HCT116 (cell line): ENCODE measurements around the gene MRPL21. TPM values are rescaled to one million over a fixed set of nuclear protein-coding genes. Genes with fewer than 3 reads are reported as not detected.

Experiments used
- ATAC-seq: fragments of 200-7000 bp; cut with Tn5 transposase; 2 replicates; pipeline ENCODE4 v1.9.1; 2020; ENCODE audit warnings: mild to moderate bottlenecking, moderate library complexity
- BruUV-seq: library from RNA; stranded (reverse); fragments of 400-500 nt; replicated peaks from 2 replicates; lab custom pipeline; 2021; lab: Mats Ljungman, UMichigan
- CTCF ChIA-PET: fragments of 300-600 bp; sonication (Branson Sonifier 250); formaldehyde crosslinking; loops from one replicate; lab custom pipeline; 2021; ENCODE audit warnings: antibody characterized with exemption; lab: Charles Lee
- POLR2A ChIA-PET: fragments of 300-600, 350-600 bp; sonication (Branson Sonifier 250); formaldehyde crosslinking; loops from one replicate; lab custom pipeline; 2021; ENCODE audit warnings: antibody characterized with exemption; lab: Charles Lee
- RAD21 ChIA-PET, 2 experiments: fragments of 300-600 bp; sonication (Branson Sonifier 250); formaldehyde crosslinking; loops; one replicate each; lab custom pipeline; 2023; ENCODE audit warnings: low total read pairs in 2 of 2; ENCODE audit not compliant: uncharacterized antibody in 2 of 2, unreplicated experiment in 2 of 2, low non-redundant PET in 1 of 2; lab: Charles Lee
- DNase-seq: peaks from one replicate; pipeline ENCODE4 v3.0.0-alpha.2; 2010; ENCODE audit warnings: low read depth, low spot score
- H2AFZ ChIP-seq: fragments of 200-600 bp; shearing (Covaris generic), sonication (generic); 2 replicates; pipeline ENCODE4 v1.6.1; 2017; ENCODE audit warnings: low read depth, mixed run types, mixed read lengths, antibody characterized with exemption, low read length; ENCODE audit not compliant: poor library complexity, severe bottlenecking
- H3K27ac ChIP-seq: 2 replicates; pipeline ENCODE4 v1.5.1; 2012; ENCODE audit warnings: low read depth, low read length
- H3K27me3 ChIP-seq: fragments of 200-600 bp; sonication (generic); 2 replicates; pipeline ENCODE4 v1.6.1; 2016; ENCODE audit warnings: mixed run types, low read length, mixed read lengths; ENCODE audit not compliant: insufficient read depth
- H3K36me3 ChIP-seq, 2 experiments: fragments of 200-500 bp in 1 of 2; fragments of 200-600 bp in 1 of 2; sonication (Bioruptor generic) in 1 of 2; sonication (generic) in 1 of 2; 2 replicates each; pipeline versions ENCODE4 v1.5.1 to v1.6.1; 2014 to 2016; ENCODE audit warnings: low read length in 2 of 2, inconsistent platforms in 1 of 2, mixed read lengths in 1 of 2, mixed run types in 1 of 2; ENCODE audit not compliant: insufficient read depth in 2 of 2, control insufficient read depth in 1 of 2
- H3K4me1 ChIP-seq, 2 experiments: fragments of 200-600 bp in 1 of 2; sonication (generic) in 1 of 2; 2 replicates each; pipeline versions ENCODE4 v1.5.1 to v1.6.1; 2012 to 2017; ENCODE audit warnings: low read length in 2 of 2, inconsistent platforms in 1 of 2, mild to moderate bottlenecking in 1 of 2, mixed read lengths in 1 of 2, mixed run types in 1 of 2, moderate library complexity in 1 of 2; ENCODE audit not compliant: insufficient read depth in 2 of 2, control insufficient read depth in 1 of 2
- H3K4me2 ChIP-seq: fragments of 200-600 bp; sonication (generic); 2 replicates; pipeline ENCODE4 v1.6.1; 2017; ENCODE audit warnings: mixed run types, low read length, mixed read lengths
- H3K4me3 ChIP-seq, 2 experiments: fragments of 200-600 bp in 1 of 2; sonication (generic) in 1 of 2; replicated peaks in 1 of 2; 2 replicates each; pipeline ENCODE4 v1.5.1; 2011 to 2016; ENCODE audit warnings: low read length in 2 of 2, control low read depth in 1 of 2, low read depth in 1 of 2, mild to moderate bottlenecking in 1 of 2, mixed read lengths in 1 of 2, mixed run types in 1 of 2
- H3K79me2 ChIP-seq: fragments of 200-600 bp; sonication (generic); 2 replicates; pipeline ENCODE4 v1.6.1; 2017; ENCODE audit warnings: mild to moderate bottlenecking, mixed run types, low read length, moderate library complexity, mixed read lengths; ENCODE audit not compliant: insufficient read depth
- H3K9ac ChIP-seq: fragments of 200-600 bp; sonication (generic); 2 replicates; pipeline ENCODE4 v1.6.1; 2016; ENCODE audit warnings: low read length, mixed read lengths
- H3K9me2 ChIP-seq: fragments of 200-600 bp; sonication (generic), shearing (Covaris generic); 2 replicates; pipeline ENCODE4 v1.6.1; 2017; ENCODE audit warnings: mixed run types, mild to moderate bottlenecking, moderate library complexity; ENCODE audit not compliant: insufficient read depth
- H3K9me3 ChIP-seq, 2 experiments: fragments of 200-500 bp in 1 of 2; fragments of 200-600 bp in 1 of 2; sonication (Bioruptor generic) in 1 of 2; sonication (generic) in 1 of 2; 2 replicates each; pipeline ENCODE4 v1.6.1; 2014 to 2017; ENCODE audit warnings: low read length in 2 of 2, mixed read lengths in 2 of 2, inconsistent platforms in 1 of 2, low read depth in 1 of 2, mild to moderate bottlenecking in 1 of 2, mixed run types in 1 of 2, moderate library complexity in 1 of 2; ENCODE audit not compliant: control insufficient read depth in 1 of 2, insufficient read depth in 1 of 2
- H4K20me1 ChIP-seq: fragments of 200-600 bp; sonication (generic), shearing (Covaris generic); 2 replicates; pipeline ENCODE4 v1.6.1; 2017; ENCODE audit warnings: mixed run types, mild to moderate bottlenecking, moderate library complexity; ENCODE audit not compliant: insufficient read depth
- CBX3 ChIP-seq: IDR thresholded peaks from 2 replicates; pipeline ENCODE4 v1.6.1; 2012; ENCODE audit warnings: low read depth
- EGR1 ChIP-seq: IDR thresholded peaks from 2 replicates; pipeline ENCODE4 v1.6.1; 2012; ENCODE audit warnings: low read depth
- ELF1 ChIP-seq: IDR thresholded peaks from 2 replicates; pipeline ENCODE4 v1.6.1; 2012; ENCODE audit warnings: low read depth, borderline replicate concordance
- EZH2 ChIP-seq: fragments of 200-600 bp; sonication (generic); IDR thresholded peaks from 2 replicates; pipeline ENCODE4 v1.6.1; 2017; ENCODE audit warnings: antibody characterized with exemption, mixed run types
- JUND ChIP-seq: IDR thresholded peaks from 2 replicates; pipeline ENCODE4 v1.6.1; 2012
- POLR2AphosphoS5 ChIP-seq: IDR thresholded peaks from 2 replicates; pipeline ENCODE4 v1.6.1; 2011; ENCODE audit warnings: mild to moderate bottlenecking, low read depth, low read length, moderate library complexity
- RAD21 ChIP-seq: IDR thresholded peaks from 2 replicates; pipeline ENCODE4 v1.6.1; 2012; ENCODE audit warnings: low read depth, mild to moderate bottlenecking
- SP1 ChIP-seq: IDR thresholded peaks from 2 replicates; pipeline ENCODE4 v1.6.1; 2012; ENCODE audit warnings: low read depth
- SRF ChIP-seq: IDR thresholded peaks from 2 replicates; pipeline ENCODE4 v1.6.1; 2012; ENCODE audit warnings: low read depth
- TCF7L2 ChIP-seq: IDR thresholded peaks from 2 replicates; pipeline ENCODE4 v1.7.0; 2011; ENCODE audit warnings: borderline replicate concordance, inconsistent platforms; ENCODE audit not compliant: insufficient read depth, insufficient read length; ENCODE audit errors: extremely low read depth
- YY1 ChIP-seq: IDR thresholded peaks from 2 replicates; pipeline ENCODE4 v1.6.1; 2011; ENCODE audit warnings: low read length, low read depth, moderate library complexity, mild to moderate bottlenecking; ENCODE audit not compliant: insufficient replicate concordance; ENCODE audit errors: extremely low read depth
- ZFX ChIP-seq: fragments of 450-650 bp; IDR thresholded peaks from 2 replicates; pipeline ENCODE4 v1.6.1; 2017
- ZNF274 ChIP-seq: fragments of 200-500 bp; sonication (Bioruptor generic); IDR thresholded peaks from 2 replicates; pipeline ENCODE4 v1.6.1; 2014; ENCODE audit warnings: mild to moderate bottlenecking, low read depth, low read length, inconsistent platforms
- intact Hi-C: fragments of 100-400 bp; cut with micrococcal nuclease; formaldehyde crosslinking; loops from 2 replicates; pipeline ENCODE4 v1.10.0; 2022
- total RNA-seq: library from RNA; stranded (reverse); gene quantifications from one replicate; pipeline ENCODE4 v1.2.1, GENCODE V29; 2021; ENCODE audit not compliant: unreplicated experiment
- TF ChIP-seq, protein P1 (sequence below): IDR thresholded peaks from 2 replicates; pipeline ENCODE4 v1.6.1; 2011; ENCODE audit warnings: mild to moderate bottlenecking, low read length, moderate library complexity; ENCODE audit not compliant: insufficient replicate concordance; ENCODE audit errors: extremely low read depth

MRPL21 gene
- total RNA-seq, 1 experiment from 2014 or later = 90.2 TPM

DNA sequence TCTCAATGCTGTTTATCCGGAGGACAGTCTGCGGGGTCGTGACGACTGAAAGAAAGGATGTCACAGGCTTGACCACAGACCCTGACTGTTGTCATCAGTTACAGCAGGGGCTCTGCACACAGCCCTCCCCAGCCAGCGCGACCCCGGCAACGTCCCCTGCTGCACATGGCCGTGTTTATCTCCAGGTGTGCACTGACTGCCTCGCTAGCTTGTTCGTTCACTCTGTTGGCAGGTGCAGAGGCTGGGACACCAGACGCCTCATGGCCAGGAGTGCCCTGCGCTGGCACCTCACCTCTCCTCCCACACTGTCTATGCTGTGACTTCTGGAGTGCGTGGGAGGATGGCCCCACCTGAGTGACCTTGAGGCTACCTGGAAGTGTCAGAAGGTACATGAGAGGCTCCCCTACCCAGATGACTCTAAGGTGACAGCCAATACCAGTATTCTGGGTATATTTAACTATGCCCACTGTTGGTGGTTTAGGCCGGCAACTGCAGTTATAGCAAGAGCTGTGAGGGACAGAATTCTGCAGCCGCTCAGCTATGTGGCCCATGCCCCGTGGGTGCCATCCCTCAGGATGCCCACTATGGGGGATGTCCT is 12.2 kb downstream of the MRPL21 start:
- H3K4me1 ChIP-seq = no peaks in the 10 kb centered on the region
- H4K20me1 ChIP-seq = no peaks in the 10 kb centered on the region
- H3K4me3 ChIP-seq = no peak overlapping the region
- no peaks in the 10 kb centered on the region for H3K79me2 ChIP-seq
- no peaks in the 10 kb centered on the region for H3K9me3 ChIP-seq
- H3K27me3 ChIP-seq = no peaks in the 10 kb centered on the region
- intact Hi-C loops = no loop called here
- H3K4me2 ChIP-seq = no peak overlapping the region
- POLR2A ChIA-PET = no interaction called here
- CTCF ChIA-PET = no interaction called here
- TF ChIP-seq ZNF274 = no peak
- H3K9me2 ChIP-seq = no peaks in the 10 kb centered on the region
- no peak overlapping the region for H3K9ac ChIP-seq
- no TSS peak for BruUV-seq
- DNase-seq (no peak), ATAC-seq (no peak)
- H3K27ac ChIP-seq = no peak overlapping the region
- H3K36me3 ChIP-seq = peaks cover 24 to 34% of the 10 kb centered on the region in 2 experiments; a peak in 3 of 4 replicates
- RAD21 ChIA-PET = no interaction called here
- no peak overlapping the region for H2AFZ ChIP-seq

DNA sequence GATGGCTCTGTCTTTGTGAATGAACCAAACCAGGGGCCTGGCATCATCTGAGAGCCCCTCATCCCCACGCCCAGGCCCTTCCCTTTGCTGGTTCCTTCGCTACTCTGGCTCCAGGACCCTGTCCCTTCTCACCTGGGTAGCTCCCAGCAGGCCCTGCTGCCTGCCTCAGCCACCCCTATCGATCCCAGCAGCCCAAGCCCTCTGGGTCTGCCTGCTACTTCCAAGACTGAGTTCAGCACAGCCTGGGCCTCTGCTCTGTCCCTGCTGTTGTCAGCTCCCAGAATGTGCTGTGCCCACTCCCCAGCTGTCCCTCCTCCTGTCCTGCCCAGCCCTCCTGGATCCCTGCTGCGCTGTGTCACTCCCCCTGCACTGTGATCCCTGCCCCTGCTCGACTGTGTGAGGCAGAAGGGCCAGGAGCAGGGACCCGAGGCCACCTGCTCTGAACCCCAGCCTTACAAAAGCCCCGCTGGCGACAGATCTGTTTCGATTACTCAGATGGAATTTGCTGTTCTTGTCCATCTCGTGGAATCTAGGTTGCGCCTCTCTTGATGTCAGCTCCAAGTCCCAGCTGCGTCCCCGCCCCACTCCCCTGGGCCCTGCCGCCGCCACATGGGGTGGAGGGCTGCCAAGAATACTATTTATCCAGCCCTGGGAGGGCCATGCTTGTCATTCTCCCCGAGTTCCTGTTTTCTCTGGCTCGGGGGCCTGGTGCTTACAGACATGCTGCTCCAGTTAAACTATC is 13.0 kb downstream of the MRPL21 start:
- POLR2A ChIA-PET = no interaction called here
- BruUV-seq = no TSS peak
- TF ChIP-seq SP1 (no peak), ZNF274 (no peak), ELF1 (no peak), YY1 (no peak), ZFX (no peak), POLR2AphosphoS5 (no peak), CBX3 (no peak), TCF7L2 (no peak), EZH2 (no peak), JUND (no peak), RAD21 (no peak), EGR1 (no peak), SRF (no peak)
- TF ChIP-seq, protein P1, sequence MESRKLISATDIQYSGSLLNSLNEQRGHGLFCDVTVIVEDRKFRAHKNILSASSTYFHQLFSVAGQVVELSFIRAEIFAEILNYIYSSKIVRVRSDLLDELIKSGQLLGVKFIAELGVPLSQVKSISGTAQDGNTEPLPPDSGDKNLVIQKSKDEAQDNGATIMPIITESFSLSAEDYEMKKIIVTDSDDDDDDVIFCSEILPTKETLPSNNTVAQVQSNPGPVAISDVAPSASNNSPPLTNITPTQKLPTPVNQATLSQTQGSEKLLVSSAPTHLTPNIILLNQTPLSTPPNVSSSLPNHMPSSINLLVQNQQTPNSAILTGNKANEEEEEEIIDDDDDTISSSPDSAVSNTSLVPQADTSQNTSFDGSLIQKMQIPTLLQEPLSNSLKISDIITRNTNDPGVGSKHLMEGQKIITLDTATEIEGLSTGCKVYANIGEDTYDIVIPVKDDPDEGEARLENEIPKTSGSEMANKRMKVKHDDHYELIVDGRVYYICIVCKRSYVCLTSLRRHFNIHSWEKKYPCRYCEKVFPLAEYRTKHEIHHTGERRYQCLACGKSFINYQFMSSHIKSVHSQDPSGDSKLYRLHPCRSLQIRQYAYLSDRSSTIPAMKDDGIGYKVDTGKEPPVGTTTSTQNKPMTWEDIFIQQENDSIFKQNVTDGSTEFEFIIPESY = no peak

More for the DNA sequence above, 13.0 kb downstream of the MRPL21 start:
- Histone ChIP-seq H4K20me1 (no peaks in the 10 kb centered on the region), H3K9ac (no peak overlapping the region), H3K4me3 (no peak overlapping the region), H2AFZ (no peak overlapping the region), H3K36me3 (peaks cover 18 to 34% of the 10 kb centered on the region in 2 experiments; a peak in 3 of 4 replicates), H3K27ac (no peak overlapping the region), H3K9me2 (no peaks in the 10 kb centered on the region), H3K4me1 (no peaks in the 10 kb centered on the region), H3K27me3 (no peaks in the 10 kb centered on the region), H3K4me2 (no peak overlapping the region), H3K9me3 (no peaks in the 10 kb centered on the region), H3K79me2 (no peaks in the 10 kb centered on the region)
- no peak for DNase-seq
- ChIA-PET RAD21 (no interaction called here), CTCF (interaction anchor here (1.1 to 1.2 kb wide), 3 partner anchors 46 to 258 kb away, joined by 3 to 4 read pairs (median 3); no protein-coding TSS in a partner anchor)
- peak; percentile 30; the same call in 1 of the 2 replicates for ATAC-seq
- intact Hi-C loops = no loop called here
